ENCODE data around the gene ZNF883. TPM values are rescaled to one million over a fixed set of nuclear protein-coding genes. Genes with fewer than 3 reads are reported as not detected.

Gene ZNF883
- total RNA-seq, 1 experiment from 2014 or later = not detected

- Histone ChIP-seq H3K4me1 (ENCODE audit: control insufficient read depth in 1 of 2, insufficient read depth in 2 of 2, low read length in 2 of 2) (no peaks in the 10 kb centered on the region), H3K36me3 (ENCODE audit: control insufficient read depth in 1 of 2, insufficient read depth in 2 of 2, low read length in 2 of 2) (no peaks in the 10 kb centered on the region), H3K9me3 (ENCODE audit: control insufficient read depth in 1 of 2, insufficient read depth in 1 of 2, low read depth in 1 of 2, low read length in 2 of 2) (no peaks in the 10 kb centered on the region), H3K27me3 (ENCODE audit: insufficient read depth, low read length) (no peaks in the 10 kb centered on the region), H3K79me2 (ENCODE audit: insufficient read depth, low read length) (no peaks in the 10 kb centered on the region), H3K9me2 (ENCODE audit: insufficient read depth) (no peaks in the 10 kb centered on the region), H3K4me3 (replicated peaks in 1 of 2; ENCODE audit: low read depth in 1 of 2, low read length in 2 of 2) (no peak overlapping the region), H2AFZ (ENCODE audit: low read depth, low read length, poor library complexity, severe bottlenecking) (no peak overlapping the region), H4K20me1 (ENCODE audit: insufficient read depth) (no peaks in the 10 kb centered on the region), H3K27ac (ENCODE audit: low read depth, low read length) (no peak overlapping the region), H3K9ac (ENCODE audit: low read length) (no peak overlapping the region), H3K4me2 (ENCODE audit: low read length) (no peak overlapping the region)
- intact Hi-C loops (cut with micrococcal nuclease) = no loop called here
- no peak for TF ChIP-seq CBX3 (IDR thresholded peaks at IDR 0.05; ENCODE audit: low read depth)
- TF ChIP-seq ZNF274 (IDR thresholded peaks at IDR 0.05; ENCODE audit: low read depth, low read length) = no peak
- no peak for TF ChIP-seq SRF (IDR thresholded peaks at IDR 0.05; ENCODE audit: low read depth)
- TF ChIP-seq, protein P1, sequence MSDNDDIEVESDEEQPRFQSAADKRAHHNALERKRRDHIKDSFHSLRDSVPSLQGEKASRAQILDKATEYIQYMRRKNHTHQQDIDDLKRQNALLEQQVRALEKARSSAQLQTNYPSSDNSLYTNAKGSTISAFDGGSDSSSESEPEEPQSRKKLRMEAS (IDR thresholded peaks at IDR 0.05) = no peak
- TF ChIP-seq ZFX (IDR thresholded peaks at IDR 0.05) = no peak
- no peak for TF ChIP-seq POLR2AphosphoS5 (IDR thresholded peaks at IDR 0.05; ENCODE audit: low read depth, low read length)
- TF ChIP-seq JUND (IDR thresholded peaks at IDR 0.05) = no peak
- TF ChIP-seq ZBTB33 (IDR thresholded peaks at IDR 0.05; ENCODE audit: extremely low read depth, insufficient replicate concordance, low read length) = no peak
- no peak for TF ChIP-seq SIN3A (IDR thresholded peaks at IDR 0.05; ENCODE audit: low read depth)
- TF ChIP-seq, protein P2, sequence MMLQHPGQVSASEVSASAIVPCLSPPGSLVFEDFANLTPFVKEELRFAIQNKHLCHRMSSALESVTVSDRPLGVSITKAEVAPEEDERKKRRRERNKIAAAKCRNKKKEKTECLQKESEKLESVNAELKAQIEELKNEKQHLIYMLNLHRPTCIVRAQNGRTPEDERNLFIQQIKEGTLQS (IDR thresholded peaks at IDR 0.05) = no peak
- TF ChIP-seq FOSL1 (IDR thresholded peaks at IDR 0.05; ENCODE audit: low read depth) = no peak
- TF ChIP-seq ELF1 (IDR thresholded peaks at IDR 0.05; ENCODE audit: borderline replicate concordance, low read depth) = no peak
- no peak for TF ChIP-seq YY1 (IDR thresholded peaks at IDR 0.05; ENCODE audit: extremely low read depth, insufficient replicate concordance, low read depth, low read length)
- TF ChIP-seq EZH2phosphoT487 (IDR thresholded peaks at IDR 0.05; ENCODE audit: borderline replicate concordance) = no peak
- no peak for TF ChIP-seq CEBPB (IDR thresholded peaks at IDR 0.05; ENCODE audit: low read depth)
- TF ChIP-seq EGR1 (IDR thresholded peaks at IDR 0.05; ENCODE audit: low read depth) = no peak
- no peak for TF ChIP-seq SP1 (IDR thresholded peaks at IDR 0.05; ENCODE audit: low read depth)
- TF ChIP-seq, protein P3, sequence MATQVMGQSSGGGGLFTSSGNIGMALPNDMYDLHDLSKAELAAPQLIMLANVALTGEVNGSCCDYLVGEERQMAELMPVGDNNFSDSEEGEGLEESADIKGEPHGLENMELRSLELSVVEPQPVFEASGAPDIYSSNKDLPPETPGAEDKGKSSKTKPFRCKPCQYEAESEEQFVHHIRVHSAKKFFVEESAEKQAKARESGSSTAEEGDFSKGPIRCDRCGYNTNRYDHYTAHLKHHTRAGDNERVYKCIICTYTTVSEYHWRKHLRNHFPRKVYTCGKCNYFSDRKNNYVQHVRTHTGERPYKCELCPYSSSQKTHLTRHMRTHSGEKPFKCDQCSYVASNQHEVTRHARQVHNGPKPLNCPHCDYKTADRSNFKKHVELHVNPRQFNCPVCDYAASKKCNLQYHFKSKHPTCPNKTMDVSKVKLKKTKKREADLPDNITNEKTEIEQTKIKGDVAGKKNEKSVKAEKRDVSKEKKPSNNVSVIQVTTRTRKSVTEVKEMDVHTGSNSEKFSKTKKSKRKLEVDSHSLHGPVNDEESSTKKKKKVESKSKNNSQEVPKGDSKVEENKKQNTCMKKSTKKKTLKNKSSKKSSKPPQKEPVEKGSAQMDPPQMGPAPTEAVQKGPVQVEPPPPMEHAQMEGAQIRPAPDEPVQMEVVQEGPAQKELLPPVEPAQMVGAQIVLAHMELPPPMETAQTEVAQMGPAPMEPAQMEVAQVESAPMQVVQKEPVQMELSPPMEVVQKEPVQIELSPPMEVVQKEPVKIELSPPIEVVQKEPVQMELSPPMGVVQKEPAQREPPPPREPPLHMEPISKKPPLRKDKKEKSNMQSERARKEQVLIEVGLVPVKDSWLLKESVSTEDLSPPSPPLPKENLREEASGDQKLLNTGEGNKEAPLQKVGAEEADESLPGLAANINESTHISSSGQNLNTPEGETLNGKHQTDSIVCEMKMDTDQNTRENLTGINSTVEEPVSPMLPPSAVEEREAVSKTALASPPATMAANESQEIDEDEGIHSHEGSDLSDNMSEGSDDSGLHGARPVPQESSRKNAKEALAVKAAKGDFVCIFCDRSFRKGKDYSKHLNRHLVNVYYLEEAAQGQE (IDR thresholded peaks at IDR 0.05; ENCODE audit: low read depth) = no peak
- TF ChIP-seq RAD21 (IDR thresholded peaks at IDR 0.05; ENCODE audit: low read depth) = no peak
- BruUV-seq (replicated peaks) = no TSS peak
- POLR2A ChIA-PET = no interaction called here
- CTCF ChIA-PET = no interaction called here
- RAD21 ChIA-PET (ENCODE audit: low non-redundant PET in 1 of 2, low total read pairs in 2 of 2, uncharacterized antibody in 2 of 2, unreplicated experiment in 2 of 2) = no interaction called here
- ATAC-seq = no peak
- no peak for DNase-seq (ENCODE audit: low read depth, low spot score)
Measured at GRCh38 chr9:113012492-113012891, 500 bp upstream of the ZNF883 start.

Data from HCT116 (cell line).